Fibroblast of skin of scalp (primary cell): Measurements from ENCODE around the gene PPIF.

Source experiments
- DNase-seq: peaks from one replicate; pipeline ENCODE4 v3.0.0-alpha.2; 2013

The PPIF gene

DNA sequence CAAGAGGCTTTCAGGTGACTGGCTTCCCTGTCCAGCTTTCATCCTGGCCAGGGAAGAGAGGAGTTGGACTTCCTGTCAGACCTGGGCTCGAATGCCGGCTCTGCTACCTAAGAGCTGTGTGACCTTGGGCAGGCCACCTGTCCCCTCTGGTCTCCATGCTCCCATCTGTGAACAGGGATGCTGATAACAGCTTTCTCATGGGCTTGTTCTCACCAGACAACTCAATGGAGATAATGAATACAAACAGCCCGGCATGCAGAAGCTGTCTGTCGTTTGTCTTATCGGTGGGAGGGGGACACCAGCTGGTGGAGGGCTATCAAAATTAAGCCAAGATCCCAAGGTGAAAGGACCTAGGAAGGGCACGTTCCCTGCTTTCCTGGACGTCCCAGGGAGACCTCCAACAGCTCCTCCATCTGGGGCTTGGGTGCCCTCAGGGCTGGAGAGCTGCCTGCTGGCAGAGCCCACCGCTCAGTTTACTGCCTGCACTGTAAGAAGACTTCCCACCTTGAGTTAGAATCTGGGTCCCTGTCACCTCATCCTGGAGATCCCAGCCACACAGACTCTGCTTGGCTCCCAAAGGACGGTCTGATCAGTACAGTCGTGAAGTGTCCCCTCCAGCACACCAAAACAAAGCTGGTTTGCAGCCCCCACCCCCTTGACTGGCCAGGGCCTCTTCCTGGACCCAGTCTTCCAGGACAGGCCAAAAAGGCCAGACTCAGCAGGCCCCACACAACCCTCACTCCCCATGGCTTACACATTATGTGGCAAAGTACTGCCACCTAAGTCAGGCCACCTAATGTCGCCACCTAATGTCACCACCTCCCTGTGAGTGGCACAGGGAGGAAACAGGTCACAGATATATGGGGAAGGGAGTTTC, 40.9 kb downstream of the PPIF start:
- no peak for DNase-seq

DNA sequence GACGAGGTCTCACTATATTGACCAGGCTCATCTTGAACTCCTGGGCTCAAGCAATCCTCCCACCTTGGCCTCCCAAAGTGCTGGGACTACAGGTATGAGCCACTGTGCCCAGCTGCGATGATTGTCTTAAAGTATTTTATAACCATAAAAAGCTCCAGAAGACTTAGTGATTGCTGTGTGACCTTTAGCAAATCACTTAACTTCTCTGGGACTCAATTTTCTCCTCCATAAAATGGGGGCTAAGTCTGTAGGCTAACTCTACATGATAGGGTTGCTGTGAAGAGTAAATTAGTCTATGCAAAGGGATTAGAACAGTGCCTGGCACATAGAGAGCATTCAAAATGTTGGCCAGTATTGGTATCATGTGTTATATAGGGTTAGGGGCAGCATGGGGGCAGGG, 42.8 kb downstream of the PPIF start:
- no peak for DNase-seq

DNA sequence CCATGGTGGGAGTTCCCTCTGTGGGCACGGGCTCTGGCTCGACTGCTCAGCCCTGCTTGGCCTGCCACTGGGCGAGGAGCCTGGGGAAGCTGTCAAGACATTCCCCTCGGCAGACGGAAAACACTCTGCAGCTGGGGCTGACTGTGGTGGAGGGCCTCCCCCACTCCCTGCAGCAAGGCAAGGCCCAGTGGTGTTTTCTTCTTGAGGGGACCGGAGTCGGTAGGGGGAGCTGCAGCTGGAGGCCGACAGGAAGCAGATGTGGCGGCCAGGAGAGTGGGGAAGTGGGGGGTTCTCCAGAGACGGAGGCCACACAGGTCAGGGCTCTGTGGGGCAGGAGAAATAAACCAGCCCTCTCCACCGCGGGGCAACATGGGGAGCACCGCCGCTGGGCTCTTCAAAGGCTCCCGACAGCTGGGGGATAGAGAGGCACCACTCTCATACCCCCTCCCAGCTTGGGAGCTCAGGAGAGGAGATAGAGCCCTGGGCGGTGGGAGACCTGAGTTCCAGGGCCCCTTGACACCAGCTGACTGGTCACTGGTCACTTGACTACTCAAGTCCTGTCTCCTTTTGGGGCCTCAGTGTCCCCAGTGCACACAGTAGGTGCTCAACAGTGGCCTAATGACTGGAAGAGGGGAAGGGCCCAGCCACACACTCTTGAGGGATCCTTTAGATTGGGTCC, 43.4 kb downstream of the PPIF start:
- no peak for DNase-seq

DNA sequence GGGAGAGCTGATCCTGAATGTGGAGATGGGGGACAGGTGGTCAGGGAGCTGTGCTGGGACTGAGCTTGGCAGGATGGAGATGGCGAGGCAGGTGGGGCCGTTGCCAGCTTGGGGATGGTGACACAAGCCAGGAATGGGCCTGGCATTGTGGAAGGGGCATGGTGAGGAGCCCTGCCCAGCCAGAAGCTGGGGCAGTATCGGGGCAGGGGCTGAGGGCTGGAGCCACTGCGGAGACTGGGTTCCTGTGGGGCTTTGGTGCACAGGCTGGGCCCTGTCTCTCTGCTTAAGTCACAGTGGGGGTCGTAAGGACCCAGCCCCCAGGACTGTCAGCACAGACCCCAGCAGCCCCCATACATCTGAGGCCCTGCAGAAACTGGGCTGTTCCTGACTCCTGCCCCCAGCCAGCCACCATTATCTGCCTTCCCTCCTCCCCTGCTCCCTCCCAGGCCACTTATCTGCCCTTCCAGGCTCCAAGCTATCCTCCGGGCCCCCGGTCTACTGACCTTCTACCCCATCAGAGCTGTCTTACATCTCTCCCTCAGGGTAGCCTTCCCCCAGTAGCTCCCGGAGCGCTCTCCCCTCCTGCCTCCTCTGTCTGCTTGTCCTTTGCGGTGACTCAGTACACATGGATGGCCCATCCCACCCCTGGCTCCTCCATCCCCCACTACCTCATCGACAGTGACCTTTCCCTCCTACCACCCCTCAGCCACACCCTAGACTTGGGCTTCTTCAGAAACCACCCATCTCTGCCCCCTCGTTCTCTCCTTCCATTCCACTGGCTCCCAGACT, 44.2 kb downstream of the PPIF start:
- DNase-seq: no peak

DNA sequence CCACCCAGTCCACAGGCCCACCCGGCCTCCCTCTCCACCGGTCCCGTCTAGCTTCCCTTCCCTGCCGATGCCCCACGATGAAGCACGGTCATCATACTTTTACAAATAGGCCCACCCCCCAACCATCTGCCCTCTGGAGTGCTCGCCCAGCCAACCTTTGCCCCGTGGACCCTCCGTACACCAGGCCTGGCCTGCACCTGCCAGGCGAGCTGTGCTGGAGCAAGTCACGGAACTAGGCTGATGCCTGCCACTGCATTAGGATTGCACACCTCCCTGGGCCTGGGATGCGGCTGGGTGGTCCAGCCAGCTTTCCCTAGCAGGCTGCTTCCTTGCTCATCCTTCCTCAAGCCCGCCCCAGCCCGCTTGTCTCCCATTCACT, 44.7 kb downstream of the PPIF start:
- DNase-seq: no peak

DNA sequence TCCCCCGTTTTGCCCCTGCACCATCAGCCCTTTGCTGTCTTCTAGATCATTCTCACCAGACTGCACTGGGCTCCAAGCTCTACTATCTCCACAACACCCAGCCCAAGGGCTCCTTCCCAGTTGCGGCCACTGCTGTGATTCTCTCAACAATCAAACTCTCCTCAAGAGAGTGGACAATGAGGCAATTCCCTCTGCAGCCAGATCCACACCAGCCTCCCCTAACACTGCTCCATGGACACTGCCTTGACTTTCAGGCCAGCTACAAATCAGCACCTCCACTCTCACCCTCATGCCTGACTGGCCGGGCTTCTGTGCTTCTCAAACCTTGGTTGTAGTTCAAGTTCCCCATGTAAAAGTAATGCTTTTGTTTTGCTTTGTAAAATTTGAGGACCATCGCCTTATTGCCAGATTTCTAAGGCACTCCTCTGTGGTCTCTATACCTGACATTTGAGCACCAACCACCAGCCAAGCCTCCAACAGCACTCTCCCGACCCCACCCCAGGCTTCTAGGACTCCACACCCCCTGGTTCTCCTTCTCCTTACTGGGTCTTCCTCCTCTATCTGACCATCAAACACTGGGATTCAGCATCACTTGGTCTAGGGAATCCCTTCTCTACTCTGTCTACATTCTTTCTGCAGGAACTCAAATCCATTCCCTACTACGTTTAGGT, 45.4 kb downstream of the PPIF start:
- DNase-seq: no peak

DNA sequence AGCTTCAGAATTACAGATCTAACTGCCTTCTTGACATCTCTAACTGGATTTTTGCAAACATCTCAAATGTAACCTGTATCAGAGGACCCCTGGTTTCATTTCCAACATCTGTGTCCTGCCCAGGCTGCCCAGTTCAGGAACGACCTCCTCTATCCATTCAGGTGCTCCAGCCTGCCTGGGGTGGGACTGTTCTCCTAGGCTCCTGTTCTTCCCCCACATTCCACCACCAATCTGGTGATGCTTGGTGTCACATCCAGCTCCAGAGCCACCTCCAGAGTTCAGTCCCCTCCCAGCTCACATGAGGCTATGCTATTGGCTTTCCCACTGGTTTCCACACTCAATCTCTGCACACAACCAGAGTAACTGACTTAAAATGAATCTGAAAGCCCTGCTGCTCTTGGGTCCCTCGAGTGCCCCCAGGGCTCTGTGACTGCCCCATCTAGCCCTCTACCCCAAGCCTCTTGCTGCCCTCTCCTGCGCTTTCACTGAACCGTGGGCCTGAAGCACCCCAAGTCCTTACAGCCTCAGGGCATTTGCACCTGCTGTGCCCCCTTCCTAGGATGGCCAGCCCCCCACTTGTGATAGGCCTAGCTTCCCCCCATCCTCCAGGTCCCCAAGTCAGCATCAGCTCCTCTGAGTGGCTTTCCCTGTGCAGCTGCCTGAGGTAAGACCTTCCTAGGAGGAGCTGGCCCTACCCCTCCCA, 46.1 kb downstream of the PPIF start:
- no peak for DNase-seq

DNA sequence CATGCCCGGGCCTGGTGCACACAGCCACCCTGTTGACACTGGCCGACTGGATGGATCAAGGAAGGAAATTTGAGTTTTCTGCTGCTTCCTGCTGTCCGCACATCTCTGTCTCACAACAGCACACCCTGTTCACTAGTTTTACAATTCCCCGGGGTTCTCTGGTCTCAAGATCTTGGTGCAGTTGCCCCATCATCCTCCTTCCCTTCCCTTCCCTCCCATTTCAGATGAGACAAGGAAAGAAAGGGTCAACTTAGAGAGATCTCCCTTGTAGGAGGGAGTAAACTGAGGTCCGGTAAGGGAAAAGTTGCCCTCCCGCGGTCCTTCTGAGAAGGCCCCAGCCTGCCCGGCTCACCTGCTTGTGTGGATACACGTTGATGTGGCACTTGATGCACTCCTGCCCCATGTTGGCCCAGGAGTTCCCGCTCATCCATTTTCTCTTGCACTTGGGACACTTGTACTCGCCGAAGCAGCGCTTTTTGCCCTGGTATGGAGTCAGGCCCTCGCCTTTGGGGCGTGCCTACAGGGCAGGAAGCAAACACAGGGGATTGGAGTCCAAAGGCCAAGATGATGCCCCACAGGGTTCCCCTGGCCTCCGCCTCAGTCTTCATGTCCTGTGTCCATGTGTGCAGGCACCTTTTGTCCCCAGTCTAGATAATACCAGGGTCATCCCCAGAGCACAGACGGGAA, 46.8 kb downstream of the PPIF start:
- no peak for DNase-seq

DNA sequence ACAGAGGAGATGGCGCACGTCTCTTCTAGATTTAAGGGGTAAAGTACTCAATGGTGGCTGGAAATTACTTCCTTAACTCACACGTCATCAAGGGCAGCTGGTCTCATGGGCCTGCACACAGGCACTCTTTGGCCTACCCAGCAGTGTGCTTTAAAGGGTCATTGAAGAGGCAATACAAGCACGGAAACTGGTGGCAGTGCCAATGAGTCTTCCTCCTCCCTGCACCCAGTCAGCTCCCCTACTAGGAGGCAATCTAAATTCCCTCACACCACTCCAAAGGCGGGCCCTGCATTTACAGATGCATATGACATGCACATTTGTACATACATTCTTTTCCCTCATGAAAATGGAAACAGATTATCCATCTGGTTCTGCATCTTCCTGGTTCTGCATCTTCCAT, 47.4 kb downstream of the PPIF start:
- DNase-seq: no peak

DNA sequence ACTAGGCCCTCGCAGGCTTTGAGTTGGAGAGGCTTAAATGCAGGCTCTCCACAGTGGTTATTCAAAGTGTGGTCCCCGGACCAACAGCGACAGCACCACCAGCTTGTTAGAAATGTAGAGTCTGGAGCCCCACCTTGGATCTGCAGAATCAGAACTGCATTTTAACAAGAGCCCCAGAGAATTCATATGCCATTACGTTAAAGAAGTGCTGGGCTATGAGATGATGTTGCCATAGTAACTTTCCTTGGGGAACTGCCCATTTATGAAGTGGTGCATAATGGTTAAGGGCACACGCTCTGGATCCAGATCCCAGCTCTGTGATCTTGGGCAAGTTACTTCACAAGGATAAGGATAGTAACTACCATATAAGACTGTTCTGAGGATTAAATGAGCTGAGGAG, 49.3 kb downstream of the PPIF start:
- no peak for DNase-seq

DNA sequence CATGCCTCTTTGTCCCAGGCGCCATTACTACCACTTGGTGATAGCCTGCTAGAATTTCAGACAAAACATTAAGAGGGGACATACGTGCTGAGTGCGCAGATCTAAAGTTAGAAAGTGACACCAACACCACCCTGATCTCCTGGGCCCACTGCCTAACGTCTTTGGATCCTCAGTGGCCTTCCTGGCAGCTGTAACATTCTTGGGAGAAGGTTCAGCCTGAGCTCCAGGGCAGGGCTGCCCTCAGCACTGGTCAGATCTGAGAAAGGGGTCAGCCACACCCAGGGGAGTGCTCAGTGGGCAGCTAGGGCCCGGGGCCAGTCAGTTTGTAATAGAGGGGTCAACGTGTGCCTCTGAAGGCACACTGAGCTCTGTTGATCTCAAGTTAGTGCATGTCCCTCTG, 49.8 kb downstream of the PPIF start:
- DNase-seq: no peak

DNA sequence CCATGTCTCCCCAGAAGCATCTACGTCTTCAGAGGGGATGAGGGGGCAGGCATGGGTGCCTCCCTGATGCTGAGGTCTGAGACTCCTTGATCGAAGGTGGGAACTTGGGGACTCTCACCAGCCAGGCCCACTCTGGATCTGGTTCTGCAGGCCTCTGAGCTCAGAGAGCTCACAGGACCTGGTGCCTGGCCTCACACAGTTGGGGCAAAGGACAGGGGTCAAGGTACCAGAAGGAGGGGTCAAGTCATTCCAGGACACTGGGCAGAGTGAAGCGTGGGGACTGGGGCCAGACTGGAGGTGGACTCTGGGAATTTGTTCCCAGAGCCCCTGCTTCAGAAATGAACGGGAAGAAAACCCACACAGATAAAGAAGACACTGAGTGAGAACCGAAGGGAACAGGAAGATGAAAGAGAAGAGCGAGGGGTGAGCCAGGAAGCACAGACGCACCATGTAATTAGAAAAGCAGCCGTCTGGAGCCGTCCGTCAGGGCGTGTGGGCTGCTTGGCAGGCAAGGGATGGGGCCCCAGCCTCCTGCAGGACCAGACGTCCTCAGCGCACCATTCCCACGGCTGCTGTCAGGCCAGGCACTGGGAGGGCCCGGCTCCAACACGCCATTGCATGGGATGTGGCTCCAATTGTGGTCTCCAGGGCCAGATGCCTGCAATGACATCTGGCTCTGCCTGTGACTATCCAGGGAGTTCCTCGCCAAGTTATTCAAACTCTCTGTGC, 50.5 kb downstream of the PPIF start:
- DNase-seq: peak; percentile 83

DNA sequence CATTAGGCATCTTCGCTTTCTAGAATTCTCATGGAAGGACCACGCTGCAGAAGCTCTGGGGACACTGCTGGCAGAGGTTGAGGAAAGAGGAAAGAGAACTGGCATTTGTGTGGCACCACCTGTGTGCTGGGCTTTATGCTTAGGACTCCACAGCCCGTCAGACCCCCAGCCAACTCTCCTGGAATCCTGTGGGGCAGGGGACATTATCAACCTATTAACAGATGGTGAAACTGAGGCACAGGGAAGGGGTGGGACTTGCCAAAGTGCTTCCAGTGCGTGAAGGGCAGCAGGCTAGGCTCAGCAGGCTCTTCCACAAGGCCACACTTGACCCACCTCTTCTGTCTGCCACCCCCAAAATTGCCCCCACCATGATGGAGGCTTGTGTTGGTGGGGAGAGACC, 51.4 kb downstream of the PPIF start:
- no peak for DNase-seq

DNA sequence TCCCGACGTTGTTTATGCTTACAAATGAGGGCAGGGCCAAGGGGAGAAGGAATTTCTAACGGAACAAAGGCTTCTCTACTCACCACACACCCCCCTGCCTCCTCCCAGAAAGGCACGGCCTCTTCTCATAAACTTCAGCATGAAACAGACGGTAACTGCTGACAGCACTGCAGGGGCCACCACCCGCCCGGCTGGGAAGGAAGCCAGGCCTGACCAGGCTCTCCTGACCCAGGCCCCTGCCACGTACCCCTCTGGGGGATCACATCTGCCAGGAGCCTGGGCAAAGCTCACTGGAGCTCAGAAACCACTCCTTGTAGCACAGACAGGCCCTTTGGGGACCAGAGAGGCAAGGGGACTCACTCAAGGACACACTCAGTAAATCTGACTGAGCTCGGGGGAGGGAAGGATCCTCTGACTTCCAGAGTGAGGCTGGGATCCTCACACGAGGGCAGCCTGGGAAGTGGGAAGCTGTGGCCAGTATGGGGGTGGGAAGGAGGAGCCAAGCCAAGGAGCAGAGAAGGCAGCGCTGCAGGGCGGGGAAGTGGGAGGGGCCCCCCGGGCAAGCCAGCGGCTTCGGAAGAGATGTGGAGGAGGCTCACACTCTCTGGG, 52.1 kb downstream of the PPIF start:
- DNase-seq: peak; percentile 98

DNA sequence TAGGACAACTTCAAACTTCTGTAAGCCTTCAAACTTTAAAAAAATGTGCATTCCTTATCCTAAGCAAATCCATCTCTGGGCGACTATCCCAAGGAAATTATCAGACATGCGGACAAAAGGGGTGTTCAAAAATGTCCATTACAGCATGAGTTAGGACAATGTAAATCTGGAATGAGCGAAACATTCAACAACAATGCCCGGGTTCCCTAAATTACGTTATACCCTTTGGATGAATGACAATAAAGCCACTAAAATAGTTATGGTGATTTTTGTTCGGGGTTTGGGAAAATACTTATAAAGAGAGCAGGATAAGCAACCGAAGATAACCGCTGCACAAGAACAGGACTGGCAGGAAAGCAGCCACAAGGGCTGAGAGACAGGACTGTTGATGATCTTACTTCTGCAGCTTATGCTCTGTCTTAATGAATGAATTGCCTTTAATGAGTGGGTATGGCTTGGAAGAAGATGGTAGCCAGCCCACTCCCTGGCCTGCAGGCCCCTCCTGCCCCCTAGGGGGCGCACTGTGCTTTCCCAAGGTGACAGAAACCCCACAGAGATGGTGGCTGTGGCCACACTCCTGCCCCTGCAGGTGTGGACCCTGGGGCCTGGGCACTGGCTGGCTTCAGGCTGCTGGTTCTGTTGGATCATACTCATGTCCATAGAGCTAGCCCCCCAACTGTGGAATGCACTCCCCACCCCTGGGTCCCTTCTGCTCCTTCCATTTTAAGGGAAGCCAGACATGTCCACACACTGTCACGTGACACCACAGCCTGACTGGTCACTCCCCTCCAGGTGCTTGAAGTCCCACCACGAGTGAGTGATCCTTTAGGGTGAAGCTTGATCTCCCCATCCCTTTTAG, 53.1 kb downstream of the PPIF start:
- DNase-seq: no peak

DNA sequence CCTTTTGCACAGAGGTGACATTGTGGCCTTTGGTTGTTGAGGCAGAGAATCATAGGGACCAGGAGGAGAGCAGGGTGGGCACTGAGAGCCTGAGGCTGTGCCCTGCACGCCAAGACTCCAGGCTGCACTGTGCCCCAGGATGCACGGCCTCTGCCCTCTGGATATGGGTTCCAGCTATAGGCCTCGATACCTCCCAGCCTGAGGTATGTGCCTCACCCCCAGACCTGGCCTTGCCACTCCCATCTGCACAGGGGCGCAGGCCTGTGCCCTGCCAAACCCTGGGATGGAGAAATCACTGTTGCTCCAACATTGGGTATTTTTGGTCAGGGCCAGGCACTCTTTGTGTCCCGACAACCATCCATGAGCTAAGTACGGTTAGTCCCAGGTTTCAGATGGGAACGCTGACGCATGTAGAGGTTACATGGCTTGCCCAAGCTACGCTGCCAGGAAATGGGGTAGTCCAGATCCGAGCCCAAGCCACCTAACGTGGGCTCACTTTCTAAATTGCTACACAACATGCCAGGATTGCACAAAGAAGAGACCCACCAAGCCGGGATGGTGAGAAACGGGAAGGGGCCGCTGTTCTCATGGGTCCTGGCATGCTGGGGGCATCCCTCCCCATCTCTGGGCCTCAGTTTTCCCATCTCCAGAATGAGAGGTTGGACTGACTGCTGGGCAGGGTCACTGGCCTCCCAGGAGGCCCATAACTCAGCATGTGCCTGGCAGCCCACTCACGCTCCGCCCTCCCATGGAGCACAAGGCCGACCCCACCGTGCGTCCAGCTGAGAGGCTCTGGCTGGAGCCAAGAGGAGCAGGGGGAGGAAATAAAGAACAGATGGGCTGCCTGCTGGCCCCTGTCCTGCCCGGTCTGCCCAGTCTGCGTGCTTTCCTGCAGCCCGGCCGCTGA, 54.0 kb downstream of the PPIF start:
- DNase-seq: peak; percentile 77

DNA sequence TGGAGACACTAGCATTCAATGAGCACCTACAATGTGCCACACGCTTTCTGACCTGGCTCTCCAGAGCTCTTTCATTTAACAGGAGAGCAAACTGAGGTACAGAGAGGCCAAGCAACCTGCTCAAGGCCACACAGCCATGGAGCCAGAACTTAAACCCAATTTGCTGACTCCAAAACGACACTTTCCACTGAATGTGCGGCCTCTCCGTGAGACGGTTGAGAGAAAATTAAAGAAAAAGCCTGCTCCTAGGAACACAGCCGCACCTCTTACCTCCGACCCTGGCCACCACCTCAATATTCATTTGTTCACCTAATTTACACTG, 55.3 kb downstream of the PPIF start:
- no peak for DNase-seq

DNA sequence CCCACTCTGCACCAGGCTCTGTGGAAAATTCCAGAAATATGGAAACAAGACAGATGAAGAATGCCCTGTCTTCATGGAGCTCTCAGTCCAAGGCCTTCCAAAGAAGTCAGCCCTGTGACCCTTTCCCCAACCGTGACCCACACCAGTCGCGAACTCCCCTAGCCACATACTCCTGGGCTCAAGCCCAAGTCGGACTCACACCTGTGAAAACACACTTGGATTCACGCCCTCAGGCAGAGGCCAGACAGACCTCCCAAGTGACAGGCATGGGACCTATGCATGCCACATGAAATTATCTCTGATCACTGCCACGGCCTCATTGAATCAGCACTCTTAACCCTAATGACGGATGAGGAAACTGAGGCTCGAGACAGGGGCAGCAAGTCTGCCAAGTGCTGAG, 55.7 kb downstream of the PPIF start:
- no peak for DNase-seq
